Measurements from ENCODE around the gene SYNE2.

The SYNE2 gene

DNA sequence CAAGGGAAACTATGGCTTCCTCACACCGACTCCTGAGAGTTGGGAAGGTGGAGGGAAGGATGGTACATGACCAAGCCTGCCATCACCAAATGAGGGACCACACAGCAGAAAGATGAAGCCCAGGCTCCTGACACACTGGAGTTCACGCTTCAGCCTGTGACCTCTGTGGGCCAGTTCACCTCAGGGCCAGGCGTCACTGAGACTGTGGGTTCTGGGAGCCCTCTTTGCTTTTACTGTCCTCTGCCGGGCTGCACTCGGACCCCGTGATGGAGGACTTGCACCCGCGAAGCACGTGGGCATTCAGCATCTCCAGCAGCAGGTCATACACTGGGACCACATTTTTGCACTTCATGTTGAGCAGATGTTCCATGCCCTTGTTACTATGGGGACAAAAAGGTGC is 380.1 kb downstream of the SYNE2 start:
- no peak for DNase-seq

DNA sequence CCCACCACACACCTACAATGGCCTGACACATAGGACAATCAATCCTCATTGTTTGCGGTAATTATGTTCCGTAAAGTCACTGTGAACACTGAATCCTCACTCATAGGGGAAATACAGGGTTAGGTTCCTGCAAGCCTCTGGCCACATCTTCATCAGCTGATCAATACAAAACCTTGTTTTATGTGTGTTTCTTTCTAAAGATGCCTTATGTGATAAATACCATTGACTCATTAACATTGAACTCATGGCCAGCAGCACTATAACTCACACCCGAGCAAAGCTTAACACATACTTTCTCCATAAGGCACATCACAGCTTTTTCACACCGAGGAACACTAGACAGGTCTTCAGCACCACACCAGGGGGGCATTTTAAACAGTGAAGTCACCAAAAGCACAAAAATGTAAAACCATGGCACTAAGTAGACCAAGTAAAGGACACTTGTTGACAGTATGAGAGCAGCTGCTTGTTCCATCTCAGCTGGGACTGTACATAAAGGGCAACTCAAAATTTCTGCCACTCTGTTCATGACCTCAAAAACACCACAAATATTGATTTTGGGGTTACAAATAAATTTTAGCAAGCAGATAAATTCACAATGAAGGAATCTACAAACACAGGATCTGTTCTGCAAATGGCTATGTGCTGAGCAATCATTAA is 380.9 kb downstream of the SYNE2 start:
- no peak for DNase-seq

DNA sequence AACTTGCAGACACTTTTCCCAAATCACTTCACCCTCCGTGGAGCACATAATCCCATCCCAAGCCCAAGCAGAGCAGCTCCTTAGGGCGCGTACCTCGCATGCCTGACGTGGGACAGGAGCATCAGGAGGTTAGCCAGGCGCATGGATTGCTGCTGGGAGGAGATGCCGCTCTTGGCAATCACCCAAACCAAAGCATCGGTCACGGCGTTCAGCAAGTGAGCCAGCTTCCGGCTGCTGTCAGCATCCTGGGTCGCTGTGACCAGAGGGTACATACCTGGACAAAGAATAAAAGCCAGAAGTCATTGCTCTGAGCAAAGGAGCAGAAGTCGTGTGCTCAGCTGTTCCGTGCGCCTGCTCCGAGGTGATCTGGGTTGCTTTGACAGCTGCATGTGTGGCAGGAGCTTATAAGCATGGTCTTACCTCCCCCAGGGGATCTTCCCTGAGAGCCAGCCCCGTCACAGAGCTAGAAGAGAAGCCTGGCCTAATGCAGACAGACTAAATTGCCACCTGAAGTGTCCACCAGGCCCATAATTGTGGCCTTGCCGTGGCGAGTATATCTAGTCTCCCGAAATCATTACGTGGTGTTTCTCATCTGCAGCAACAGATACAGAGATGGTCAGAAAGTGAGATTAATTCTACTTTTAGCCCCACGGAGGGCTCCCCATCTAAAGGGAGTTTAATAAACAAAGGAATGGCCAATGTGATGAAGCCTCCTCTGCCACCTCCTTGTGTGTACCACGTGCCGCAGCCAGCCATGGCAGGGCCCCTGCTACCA is 382.3 kb downstream of the SYNE2 start:
- no peak for DNase-seq

DNA sequence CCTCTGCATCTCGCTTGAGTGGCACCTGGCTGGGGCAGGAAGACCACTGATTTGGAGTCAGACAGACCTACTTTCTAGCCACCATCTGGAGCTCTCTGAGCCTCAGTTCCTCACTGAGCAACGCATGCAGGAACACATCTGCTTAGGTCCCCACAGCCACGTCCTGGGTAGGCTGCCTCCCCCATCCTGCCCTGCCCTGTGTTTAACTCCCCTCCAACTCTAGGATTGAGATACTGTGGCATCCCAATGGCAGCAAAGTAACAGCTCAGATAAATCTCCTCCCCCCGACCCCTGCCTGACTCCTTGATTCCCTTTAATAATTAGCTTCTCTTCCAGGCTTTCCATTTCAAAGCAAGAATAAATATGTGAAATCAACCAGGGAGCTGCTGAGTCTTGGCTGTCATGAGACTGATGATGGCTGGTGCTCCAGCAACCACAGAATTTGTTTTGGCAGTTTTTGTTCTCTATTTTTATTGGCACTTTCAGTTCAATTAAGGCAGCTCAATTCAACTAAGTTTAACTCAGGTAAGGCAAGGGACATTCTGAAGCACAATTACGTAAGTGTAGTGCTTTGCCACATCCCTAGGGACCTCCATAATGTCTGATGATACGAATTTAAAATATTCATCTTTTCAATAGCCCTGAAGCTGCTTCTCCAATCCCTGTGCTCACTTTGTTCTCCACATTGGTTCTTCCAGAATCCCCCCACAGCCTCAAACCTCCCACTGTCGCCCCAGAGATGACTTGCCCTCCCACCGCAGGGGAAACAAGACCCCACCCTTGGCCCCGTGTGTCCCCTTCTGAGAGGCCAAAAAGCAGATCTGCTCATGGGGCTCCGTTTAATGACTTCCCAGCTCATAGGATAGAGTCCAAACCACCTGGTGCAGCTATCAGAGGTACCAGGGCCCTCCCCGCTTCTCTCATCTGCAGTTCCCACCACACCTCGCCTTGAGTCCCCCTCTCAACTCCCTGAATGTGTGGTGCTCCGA is 383.1 kb downstream of the SYNE2 start:
- no peak for DNase-seq

DNA sequence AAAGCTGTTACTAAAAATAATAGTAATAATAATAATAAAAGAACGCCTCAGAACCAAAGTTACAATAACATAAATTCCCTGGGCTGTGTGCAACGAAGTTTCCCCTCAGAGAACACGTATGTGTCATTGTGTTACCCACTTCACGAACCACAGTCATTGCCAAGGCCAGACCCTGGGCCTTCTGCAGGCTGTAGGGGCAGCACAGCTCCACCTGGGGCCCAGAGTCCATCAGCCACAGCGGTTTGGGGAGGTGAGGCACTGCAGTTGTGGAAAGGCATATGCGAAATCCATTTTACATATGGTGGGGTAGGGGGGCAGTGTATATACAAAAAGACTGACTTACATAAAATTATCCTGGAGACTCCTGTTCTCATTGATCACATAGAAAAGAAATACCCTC is 385.2 kb downstream of the SYNE2 start:
- no peak for DNase-seq

DNA sequence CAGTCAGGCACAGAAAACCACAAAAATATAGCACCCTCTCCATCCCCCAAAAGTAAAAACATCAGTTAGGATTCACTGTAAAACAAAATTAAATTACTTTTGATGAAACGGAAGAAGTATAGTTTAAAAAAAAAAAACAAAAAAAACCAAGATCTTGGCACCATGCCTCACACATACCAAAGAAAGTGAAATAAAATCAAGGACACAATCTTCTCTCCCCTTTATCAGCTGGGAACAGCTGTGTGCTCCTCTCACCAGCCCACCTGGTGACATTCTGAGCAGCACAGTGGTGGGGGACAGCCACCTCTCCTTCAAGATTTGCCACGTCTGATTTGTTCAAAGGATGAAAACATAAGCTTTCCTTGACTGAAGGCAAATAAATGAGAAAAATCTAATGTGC is 385.8 kb downstream of the SYNE2 start:
- no peak for DNase-seq

DNA sequence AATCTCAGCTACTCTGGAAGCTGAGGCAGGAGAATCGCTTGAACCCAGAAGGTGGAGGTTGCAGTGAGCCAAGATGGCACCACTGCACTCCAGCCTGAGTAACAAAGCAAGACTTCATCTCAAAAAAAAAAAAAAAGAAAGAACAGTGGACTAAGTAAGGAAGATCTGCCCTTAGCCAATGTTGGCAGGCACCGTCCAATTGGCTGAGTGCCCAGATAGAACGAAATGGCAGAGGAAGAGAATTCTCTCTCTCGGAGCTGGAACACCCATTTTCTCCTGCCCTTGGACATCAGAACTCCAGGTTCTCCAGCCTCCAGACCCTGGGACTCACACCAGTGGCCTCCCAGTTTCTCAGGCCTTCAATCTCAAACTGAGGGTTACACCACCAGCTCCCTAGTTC is 391.5 kb downstream of the SYNE2 start:
- DNase-seq, result peak; percentile 12

DNA sequence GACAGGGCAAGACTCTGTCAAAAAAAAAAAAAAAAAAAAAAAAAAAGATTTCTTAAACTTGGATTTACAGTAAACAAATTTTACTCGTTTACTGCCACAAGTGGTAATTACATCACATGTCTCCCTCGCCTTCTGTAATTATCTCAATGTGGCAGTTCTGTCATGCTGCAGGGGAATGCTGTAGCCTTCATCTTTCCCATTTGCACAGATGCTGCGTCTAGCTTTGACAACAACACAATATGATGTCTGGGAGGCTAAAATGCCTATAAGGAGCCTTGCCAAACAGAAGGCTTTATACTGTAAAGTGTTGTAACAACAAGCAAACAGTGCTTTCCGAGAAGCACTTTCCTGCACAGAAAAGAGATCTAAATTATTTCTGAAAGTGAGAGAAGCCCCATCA is 392.7 kb downstream of the SYNE2 start:
- no peak for DNase-seq

DNA sequence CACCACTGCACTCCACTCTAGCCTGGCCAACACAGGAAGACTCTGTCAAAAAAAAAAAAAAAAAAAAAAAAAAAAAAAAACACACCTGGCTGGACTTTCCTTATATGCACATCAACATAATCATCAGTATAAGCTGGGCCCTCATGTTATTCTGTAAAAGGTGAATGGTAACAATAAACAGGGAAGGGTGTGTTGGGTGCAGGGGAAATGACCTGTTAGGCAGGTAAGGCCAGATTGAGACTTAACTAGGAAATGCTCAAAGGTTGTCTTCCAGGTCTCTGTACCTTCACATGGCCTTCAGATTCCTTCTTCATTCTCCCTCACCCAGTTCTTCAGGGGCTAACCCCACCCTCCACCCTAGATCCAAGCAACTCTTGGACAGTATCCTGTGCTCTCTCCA is 393.9 kb downstream of the SYNE2 start:
- no peak for DNase-seq

DNA sequence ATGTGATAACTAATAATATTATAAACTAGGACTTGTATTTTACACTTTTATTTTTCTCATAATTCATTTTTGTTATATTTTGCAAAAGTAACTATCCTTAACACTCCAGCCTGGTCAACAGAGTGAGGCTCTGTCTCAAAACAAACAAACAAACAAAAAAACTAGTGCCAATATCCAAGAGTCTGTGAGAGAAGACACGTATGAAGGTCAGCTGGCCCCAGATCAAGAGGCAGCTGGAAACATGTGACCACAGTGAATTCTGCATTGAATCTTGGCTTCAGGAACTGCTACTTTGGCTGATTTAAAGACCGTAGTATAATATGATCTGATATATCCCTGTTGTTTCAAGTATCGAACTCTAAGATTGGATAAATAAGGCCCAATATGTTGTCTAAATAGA is 394.4 kb downstream of the SYNE2 start:
- no peak for DNase-seq

DNA sequence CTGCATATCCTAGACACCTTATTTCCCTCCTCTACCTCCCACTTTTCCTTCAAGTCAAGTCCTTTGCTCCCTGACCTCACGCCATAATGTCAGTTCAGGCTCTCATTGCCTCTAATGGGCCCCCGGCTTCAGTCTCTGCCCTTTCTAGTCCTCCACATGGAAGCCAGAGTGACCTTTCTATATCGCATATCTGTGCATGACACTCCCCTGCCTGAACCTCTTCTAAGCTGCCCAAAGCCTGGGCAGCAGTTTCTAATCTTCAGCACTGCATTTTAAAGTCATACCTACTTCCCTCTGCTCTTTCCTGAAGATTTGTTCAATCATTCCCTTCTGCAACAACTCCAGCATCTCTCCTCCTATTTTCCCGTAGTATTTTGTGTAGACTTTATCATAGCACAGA is 395.9 kb downstream of the SYNE2 start:
- DNase-seq, result no peak

DNA sequence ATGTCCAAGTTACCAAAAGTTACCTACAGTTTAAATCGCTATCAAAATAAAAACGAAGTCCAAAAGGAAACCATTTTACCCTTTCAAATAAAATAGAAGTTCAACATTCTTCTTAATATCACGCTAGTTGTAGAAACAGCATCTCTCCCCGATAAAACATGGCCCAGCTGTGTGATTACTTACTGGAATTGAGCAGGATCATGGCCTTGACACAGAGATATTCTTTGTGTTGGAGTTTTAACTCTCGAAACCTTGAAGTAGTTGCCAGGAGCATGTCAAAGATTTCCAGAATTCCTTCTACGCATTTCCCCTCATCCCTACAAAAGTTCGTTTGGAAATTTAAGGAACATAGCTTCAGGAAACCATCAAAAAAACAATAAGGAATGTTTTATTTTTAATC is 396.6 kb downstream of the SYNE2 start:
- DNase-seq, result no peak

DNA sequence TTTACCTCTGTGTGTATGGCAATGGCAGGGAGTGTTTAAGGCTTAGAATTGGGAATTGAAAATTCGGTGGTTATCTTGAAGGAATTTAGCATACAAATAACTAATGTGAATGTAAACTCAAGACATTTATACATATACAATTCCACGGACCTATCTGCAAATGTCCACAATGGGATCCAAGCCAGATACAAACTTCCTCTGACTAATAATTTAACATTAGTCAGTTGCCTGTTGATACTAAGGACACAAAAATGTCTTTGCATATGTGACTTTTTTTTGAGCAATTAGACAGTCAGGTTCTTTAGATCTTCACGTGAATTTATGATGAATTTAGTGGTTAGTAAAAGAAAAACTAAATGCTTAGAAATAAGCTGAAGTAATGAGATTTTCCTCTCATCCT is 400.9 kb downstream of the SYNE2 start:
- peak; percentile 16 for DNase-seq

DNA sequence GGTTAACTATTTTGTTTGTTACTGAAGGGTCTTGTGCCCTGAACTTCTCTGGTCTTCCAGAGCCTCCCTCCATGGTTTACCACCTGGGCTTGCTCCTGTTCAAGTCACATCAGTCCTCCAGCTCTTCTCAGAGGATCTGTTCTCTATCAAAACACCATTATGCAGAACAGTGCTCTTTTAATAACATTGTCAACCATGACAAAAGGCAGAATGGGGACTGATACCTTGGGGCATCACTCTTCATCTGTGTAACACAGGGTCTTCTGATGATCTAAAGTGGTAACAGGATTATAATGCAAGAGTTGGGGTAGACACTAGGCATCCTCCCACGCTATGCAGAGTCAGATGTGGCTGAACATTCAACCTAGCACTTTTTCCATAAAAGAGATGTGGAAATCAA is 403.0 kb downstream of the SYNE2 start:
- DNase-seq, result no peak

DNA sequence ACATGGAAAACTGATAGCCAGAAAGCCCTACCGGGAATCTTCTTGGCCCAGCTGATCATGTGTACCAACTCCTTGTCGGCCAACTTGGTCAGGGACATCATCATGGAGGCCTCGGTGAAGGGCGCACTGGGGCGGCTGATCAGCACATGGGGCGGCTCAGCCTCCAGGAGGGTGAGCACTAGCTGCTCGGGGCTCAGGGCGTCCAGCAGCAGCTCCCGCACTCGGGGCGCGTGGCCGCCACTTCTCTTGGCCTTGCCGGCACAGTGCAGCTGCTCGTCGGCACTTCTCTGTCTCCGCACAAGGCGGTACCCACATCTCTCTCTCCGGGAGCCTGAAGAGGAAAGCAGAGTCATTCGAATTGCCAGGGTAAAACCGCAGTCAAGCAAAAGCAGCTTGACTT is 407.6 kb downstream of the SYNE2 start:
- DNase-seq, result no peak

DNA sequence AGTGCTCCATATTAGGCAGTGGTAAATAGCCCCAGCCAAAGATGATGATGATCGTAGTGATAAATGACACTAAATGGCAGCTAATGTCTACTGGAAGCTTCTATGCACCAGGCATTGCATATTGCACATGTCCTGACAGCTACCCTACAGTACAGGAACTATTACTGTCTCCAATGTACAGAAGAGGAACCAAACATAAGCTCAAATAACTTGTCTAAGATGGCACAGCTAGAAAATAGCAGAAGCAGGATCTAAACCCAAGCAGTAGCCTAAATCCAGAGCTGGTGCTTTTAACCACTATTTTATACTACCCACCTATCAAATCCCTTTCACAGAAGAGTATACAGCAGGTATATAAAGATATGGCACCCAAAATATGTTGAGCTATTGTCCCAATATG is 412.4 kb downstream of the SYNE2 start:
- no peak for DNase-seq

DNA sequence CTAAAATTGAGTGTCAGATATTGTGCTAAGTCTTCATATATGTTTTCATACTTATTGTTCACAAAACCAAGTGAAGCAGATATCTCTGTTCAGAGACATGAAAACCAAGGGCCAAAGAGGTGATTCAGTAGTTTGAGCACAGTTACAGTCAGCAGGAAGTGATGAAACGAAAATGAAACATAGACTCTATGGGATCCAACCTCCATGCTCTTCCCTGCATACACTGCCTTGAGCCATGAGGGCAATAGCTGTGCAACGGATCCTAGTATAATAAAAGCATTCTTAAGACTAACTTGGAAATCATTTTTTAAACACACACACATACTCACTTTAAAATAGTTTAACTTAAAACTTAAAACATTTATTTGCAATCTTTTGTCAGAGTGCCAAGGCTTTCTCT is 413.4 kb downstream of the SYNE2 start:
- DNase-seq, result peak; percentile 52

DNA sequence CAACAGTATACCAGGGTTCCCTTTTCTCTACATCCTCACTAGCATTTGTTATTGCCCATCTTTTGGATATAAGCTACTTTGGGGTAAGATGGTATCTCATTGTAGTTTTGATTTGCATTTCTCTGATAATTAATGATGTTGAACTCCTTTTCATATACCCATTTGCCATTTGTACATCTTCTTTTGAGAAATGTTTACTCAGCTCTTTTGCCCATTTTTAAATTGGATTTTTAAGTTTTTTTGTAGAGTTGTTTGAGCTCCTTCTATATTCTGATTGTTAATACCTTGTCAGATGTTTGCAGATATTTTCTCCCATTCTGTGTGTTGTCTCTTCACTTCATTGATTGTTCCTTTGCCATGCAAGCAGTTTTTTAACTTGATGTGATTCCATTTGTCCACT is 419.2 kb downstream of the SYNE2 start:
- DNase-seq, result no peak
